Activated naive CD8-positive, alpha-beta T cell treated with anti-CD3 and anti-CD28 coated beads for 36 hours (primary cell): ENCODE results near the gene RECK. TPM values are rescaled to one million over a fixed set of nuclear protein-coding genes. Genes with fewer than 3 reads are reported as not detected.

Source experiments
- DNase-seq: peaks from one replicate; pipeline ENCODE4 v3.0.0; 2021
- H3K27ac Mint-ChIP-seq: one replicate; pipeline ENCODE4 v1.8.0; 2022; ENCODE audit warnings: mild to moderate bottlenecking, moderate library complexity, mixed read lengths
- H3K27me3 Mint-ChIP-seq: one replicate; pipeline ENCODE4 v1.8.0; 2022; ENCODE audit warnings: mild to moderate bottlenecking, mixed read lengths
- H3K36me3 Mint-ChIP-seq: one replicate; pipeline ENCODE4 v1.8.0; 2021; ENCODE audit warnings: mild to moderate bottlenecking, mixed read lengths
- H3K4me1 Mint-ChIP-seq: one replicate; pipeline ENCODE4 v1.8.0; 2021; ENCODE audit warnings: mixed read lengths
- H3K4me3 Mint-ChIP-seq: one replicate; pipeline ENCODE4 v1.8.0; 2022; ENCODE audit warnings: mild to moderate bottlenecking, moderate library complexity, mixed read lengths
- H3K9me3 Mint-ChIP-seq: one replicate; pipeline ENCODE4 v1.8.0; 2022; ENCODE audit warnings: mixed read lengths
- total RNA-seq, 2 experiments: library from RNA; stranded (reverse); gene quantifications; one replicate each; pipeline ENCODE4 v1.2.3, GENCODE V29; 2021

RECK gene
- total RNA-seq, 2 experiments from 2014 or later, result 4.4 to 5.2 TPM

- Mint-ChIP-seq H3K27ac (no peak overlapping the region), H3K4me1 (no peaks in the 10 kb centered on the region), H3K36me3 (no peaks in the 10 kb centered on the region), H3K27me3 (no peaks in the 10 kb centered on the region), H3K9me3 (no peaks in the 10 kb centered on the region), H3K4me3 (no peak overlapping the region)
- DNase-seq, result no peak
These were observed 19.4 kb upstream of the RECK start for GRCh38 chr9:36017278-36017677.

DNA sequence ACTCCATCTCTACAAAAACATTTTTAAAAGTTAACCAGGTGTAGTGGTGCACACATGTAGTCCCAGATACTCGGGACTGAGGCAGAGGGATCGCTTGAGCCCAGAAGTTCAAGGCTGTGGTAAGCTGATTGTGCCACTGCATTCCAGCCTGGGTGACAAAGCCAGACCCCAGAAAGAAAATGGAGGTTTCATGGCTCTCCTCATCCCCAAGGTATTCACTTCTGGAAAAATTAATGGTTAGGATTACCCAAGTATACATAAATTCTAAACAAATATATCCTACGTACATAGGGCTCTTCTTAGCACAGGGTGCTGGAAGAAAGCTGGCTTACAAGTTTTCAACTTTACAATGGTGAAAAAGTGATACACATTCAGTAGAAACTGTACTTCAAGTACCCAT, 18.6 kb upstream of the RECK start:
- H3K27ac Mint-ChIP-seq, result no peak overlapping the region
- no peak overlapping the region for H3K4me3 Mint-ChIP-seq
- H3K36me3 Mint-ChIP-seq, result no peaks in the 10 kb centered on the region
- H3K4me1 Mint-ChIP-seq, result no peaks in the 10 kb centered on the region
- no peaks in the 10 kb centered on the region for H3K9me3 Mint-ChIP-seq
- H3K27me3 Mint-ChIP-seq, result no peaks in the 10 kb centered on the region
- no peak for DNase-seq

- no peak overlapping the region for H3K27ac Mint-ChIP-seq
- no peaks in the 10 kb centered on the region for H3K36me3 Mint-ChIP-seq
- no peak overlapping the region for H3K4me3 Mint-ChIP-seq
- H3K9me3 Mint-ChIP-seq, result no peaks in the 10 kb centered on the region
- no peaks in the 10 kb centered on the region for H3K27me3 Mint-ChIP-seq
- DNase-seq, result no peak
- no peaks in the 10 kb centered on the region for H3K4me1 Mint-ChIP-seq
These were observed 17.6 kb upstream of the RECK start for GRCh38 chr9:36018891-36019720.

GRCh38 chr9:36021968-36022367, 14.7 kb upstream of the RECK start:
- Mint-ChIP-seq H3K4me1 (no peaks in the 10 kb centered on the region), H3K27me3 (no peaks in the 10 kb centered on the region), H3K36me3 (no peaks in the 10 kb centered on the region), H3K27ac (no peak overlapping the region), H3K9me3 (no peaks in the 10 kb centered on the region), H3K4me3 (no peak overlapping the region)
- DNase-seq, result no peak

DNA sequence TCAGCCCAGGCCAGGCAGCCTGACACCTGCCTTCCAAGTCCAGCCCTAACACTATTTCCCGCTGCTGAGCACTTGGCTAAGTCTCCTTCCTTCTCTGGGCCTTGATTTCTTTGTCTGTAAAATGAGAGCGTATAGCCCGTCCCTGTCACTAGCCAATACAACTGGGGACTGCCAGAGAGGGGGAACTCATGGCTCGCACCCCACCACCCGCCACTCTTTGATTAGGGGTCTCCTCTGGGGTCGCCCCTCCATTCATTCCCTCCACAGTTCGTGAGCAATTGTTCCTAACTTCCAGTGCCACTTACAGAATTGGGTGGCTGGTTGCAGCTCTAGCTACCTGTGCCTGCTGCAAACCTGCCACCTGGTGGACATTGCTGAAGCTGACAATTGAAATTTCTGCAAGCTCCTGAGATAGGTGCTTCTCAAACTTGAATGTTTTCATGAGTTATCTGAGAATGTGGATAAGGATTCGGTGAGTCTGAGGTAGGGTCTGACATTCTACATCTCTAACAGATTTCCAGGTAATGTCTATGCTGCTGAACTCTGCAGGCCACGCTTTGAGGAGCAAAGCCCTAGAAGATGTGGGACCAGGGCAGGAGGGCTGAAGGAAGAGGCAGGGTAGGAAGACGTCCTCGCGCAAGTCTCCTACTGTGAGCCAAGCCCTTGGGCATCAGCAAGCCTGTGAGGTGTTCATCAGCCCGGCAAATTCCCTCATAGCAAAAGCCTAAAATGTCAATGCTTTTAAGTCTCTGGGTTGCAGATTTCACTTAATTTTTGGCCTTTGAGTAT, 13.3 kb upstream of the RECK start:
- no peak overlapping the region for H3K27ac Mint-ChIP-seq
- H3K4me3 Mint-ChIP-seq, result no peak overlapping the region
- no peaks in the 10 kb centered on the region for H3K27me3 Mint-ChIP-seq
- DNase-seq, result peak; percentile 54
- no peaks in the 10 kb centered on the region for H3K36me3 Mint-ChIP-seq
- no peaks in the 10 kb centered on the region for H3K9me3 Mint-ChIP-seq
- no peaks in the 10 kb centered on the region for H3K4me1 Mint-ChIP-seq

DNA sequence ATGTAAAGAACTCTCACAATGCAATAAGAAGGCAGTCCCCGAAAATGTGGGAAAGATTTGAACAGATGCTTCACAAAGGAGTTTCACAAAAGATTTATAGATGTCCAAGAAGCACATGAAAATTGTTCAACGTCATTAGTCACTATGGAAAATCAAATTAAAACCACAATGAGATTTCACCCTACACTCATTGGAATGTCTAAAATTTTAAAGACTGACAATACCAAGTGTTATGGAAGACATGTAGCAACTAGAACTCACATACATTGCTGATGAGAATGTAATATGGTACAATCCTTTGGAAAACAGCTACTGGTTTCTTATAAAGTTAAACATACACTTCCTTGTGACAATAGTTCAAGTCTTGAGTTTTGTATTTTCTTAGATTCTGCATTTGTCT, 11.0 kb upstream of the RECK start:
- Mint-ChIP-seq H3K9me3 (no peaks in the 10 kb centered on the region), H3K36me3 (no peaks in the 10 kb centered on the region), H3K4me1 (no peaks in the 10 kb centered on the region), H3K4me3 (no peak overlapping the region), H3K27ac (no peak overlapping the region), H3K27me3 (peaks cover 4% of the 10 kb centered on the region)
- no peak for DNase-seq

DNA sequence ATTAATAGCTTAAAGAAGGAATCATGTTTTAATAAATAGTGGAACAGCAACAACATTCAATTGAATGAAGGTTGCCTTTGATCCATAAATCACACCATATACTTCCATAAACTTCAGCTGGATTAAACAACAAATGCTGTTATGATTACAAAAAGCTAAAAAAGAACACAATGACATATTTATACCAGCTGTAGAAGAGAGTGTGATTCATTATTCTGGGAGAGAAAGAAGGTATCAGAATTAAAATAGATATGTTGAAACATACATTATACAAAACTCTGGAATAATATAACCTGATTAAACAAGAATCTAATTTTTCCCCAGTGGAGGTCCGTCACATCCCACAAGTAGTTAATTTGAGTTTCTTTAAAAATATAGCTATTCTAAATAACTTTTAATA, 7.5 kb upstream of the RECK start:
- no peaks in the 10 kb centered on the region for H3K36me3 Mint-ChIP-seq
- no peaks in the 10 kb centered on the region for H3K4me1 Mint-ChIP-seq
- no peak overlapping the region for H3K27ac Mint-ChIP-seq
- H3K27me3 Mint-ChIP-seq, result peaks cover 4% of the 10 kb centered on the region
- DNase-seq, result no peak
- no peak overlapping the region for H3K4me3 Mint-ChIP-seq
- no peaks in the 10 kb centered on the region for H3K9me3 Mint-ChIP-seq

DNA sequence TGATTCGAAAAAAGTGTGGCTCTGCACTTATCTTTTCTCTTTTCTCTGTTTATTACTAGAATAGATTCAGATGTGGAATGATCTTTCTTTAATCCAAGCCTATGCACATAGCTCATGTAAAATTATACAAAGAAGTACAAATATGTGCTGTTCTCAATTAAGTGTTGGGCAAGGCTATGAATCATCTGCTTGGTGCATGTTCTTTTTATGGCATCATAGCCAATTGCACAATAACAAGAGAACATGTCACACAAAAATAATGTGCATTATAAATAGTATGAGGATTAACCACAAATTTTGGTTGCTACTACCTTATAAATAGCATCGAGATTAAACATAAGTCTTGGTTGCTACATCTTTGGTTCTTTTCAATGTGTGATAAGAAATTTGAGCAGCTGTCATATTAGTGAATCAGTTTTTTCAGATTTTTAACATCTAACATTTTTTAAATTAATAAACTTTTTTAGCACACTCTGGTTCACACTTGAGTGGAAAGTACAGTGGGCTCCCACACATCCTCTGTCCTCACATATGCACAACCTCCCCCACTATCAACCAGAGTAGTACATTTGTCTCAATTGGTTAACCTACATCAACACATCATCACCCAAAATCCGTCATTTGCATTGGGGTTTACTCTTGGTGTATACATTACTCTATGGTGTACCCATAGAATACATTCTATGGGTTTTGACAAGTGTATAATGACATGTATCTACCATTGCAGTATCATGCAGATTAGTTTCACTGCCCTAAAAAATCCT, 6.8 kb upstream of the RECK start:
- no peak for DNase-seq
- Mint-ChIP-seq H3K4me3 (no peak overlapping the region), H3K27me3 (peaks cover 4% of the 10 kb centered on the region), H3K36me3 (no peaks in the 10 kb centered on the region), H3K9me3 (no peaks in the 10 kb centered on the region), H3K4me1 (no peaks in the 10 kb centered on the region), H3K27ac (no peak overlapping the region)

GRCh38 chr9:36030871-36031270, 5.8 kb upstream of the RECK start:
- no peak for DNase-seq
- no peaks in the 10 kb centered on the region for H3K9me3 Mint-ChIP-seq
- no peak overlapping the region for H3K4me3 Mint-ChIP-seq
- no peaks in the 10 kb centered on the region for H3K4me1 Mint-ChIP-seq
- no peak overlapping the region for H3K27ac Mint-ChIP-seq
- H3K27me3 Mint-ChIP-seq, result peaks cover 4% of the 10 kb centered on the region
- no peaks in the 10 kb centered on the region for H3K36me3 Mint-ChIP-seq

DNA sequence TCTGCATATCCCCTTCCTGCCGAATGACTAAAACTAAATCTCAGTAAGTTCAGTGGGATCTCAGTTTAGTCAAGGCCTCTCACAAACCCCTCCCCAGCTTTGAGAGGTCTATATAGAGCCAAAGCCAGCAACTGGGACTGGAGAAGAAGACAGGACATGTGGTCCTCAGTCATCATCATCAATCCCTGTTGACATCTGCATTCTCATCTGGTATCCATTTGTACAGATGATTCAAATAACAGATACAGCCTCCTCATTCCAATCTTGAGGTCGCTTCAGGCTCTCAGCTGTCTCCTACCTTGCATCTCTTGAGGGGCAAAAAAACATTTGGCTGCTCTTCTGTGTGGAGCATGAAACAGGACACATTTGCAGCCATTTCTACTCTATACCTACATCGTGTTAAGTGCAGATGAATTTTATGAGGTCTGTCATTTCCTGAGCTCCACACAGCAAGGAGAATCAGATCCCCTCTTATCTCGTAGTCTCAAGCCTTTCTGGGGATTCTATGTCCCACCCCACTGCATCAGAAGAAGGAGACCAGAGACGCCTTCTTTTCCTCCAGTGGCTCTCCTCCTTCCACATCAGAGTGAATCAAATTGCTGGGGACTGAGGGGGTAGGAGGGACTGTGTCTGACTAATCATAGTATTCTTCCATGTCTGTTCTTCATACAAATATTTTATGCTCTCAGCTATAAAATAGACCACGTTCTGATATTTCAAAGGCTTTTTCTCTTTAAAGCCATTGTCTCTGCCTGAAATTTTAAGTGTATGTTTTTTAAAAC, 4.7 kb upstream of the RECK start:
- no peaks in the 10 kb centered on the region for H3K36me3 Mint-ChIP-seq
- no peak overlapping the region for H3K4me3 Mint-ChIP-seq
- H3K27me3 Mint-ChIP-seq, result peaks cover 4% of the 10 kb centered on the region

GRCh38 chr9:36033788-36034187, 2.9 kb upstream of the RECK start:
- Mint-ChIP-seq H3K9me3 (no peaks in the 10 kb centered on the region), H3K27me3 (peaks cover 3% of the 10 kb centered on the region), H3K27ac (no peak overlapping the region), H3K4me3 (no peak overlapping the region), H3K4me1 (peaks cover 9% of the 10 kb centered on the region), H3K36me3 (no peaks in the 10 kb centered on the region)
- no peak for DNase-seq

More for the DNA sequence above, 4.7 kb upstream of the RECK start:
- DNase-seq, result no peak
- H3K27ac Mint-ChIP-seq, result no peak overlapping the region
- H3K9me3 Mint-ChIP-seq, result no peaks in the 10 kb centered on the region
- H3K4me1 Mint-ChIP-seq, result peaks cover 2% of the 10 kb centered on the region

GRCh38 chr9:36034234-36034633, 2.5 kb upstream of the RECK start:
- Mint-ChIP-seq H3K4me1 (peaks cover 9% of the 10 kb centered on the region), H3K36me3 (no peaks in the 10 kb centered on the region), H3K27me3 (no peaks in the 10 kb centered on the region), H3K4me3 (no peak overlapping the region), H3K9me3 (no peaks in the 10 kb centered on the region), H3K27ac (no peak overlapping the region)
- no peak for DNase-seq

GRCh38 chr9:36035006-36035405, 1.7 kb upstream of the RECK start:
- H3K27ac Mint-ChIP-seq, result no peak overlapping the region
- DNase-seq, result no peak
- H3K9me3 Mint-ChIP-seq, result no peaks in the 10 kb centered on the region
- H3K4me1 Mint-ChIP-seq, result peaks cover 12% of the 10 kb centered on the region
- no peaks in the 10 kb centered on the region for H3K27me3 Mint-ChIP-seq
- no peak overlapping the region for H3K4me3 Mint-ChIP-seq
- H3K36me3 Mint-ChIP-seq, result no peaks in the 10 kb centered on the region

DNA sequence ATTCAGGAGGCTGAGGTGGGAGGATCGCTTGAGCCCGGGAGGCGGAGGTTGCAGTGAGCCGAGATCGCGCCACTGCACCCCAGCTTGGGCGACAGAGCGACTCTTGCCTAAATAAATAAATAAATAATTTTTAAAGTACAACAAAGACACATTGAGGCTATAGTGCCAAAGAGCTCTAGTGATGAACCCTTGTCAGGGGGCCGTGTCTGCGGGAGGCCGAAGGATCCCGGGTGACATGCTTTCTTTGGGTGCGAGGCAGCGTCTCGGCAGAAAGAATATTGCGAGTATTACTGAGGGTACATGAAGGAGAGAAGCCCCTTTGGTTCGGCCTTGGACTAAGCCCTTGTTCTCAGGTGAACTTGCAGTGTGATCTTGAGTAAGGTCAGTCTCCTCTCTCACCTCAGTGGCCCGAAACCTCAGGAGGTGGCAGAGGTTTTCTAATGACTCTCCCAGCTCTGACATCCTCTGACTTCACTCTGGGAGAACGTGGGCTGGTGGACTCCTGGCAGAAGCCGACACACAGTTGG, 397 bp upstream of the RECK start:
- no peak for DNase-seq
- Mint-ChIP-seq H3K4me3 (peak overlapping the region; percentile 75), H3K9me3 (no peaks in the 10 kb centered on the region), H3K36me3 (no peaks in the 10 kb centered on the region), H3K27ac (peak overlapping the region; percentile 53), H3K4me1 (peaks cover 21% of the 10 kb centered on the region), H3K27me3 (no peaks in the 10 kb centered on the region)
